AG10803 (cell line): ENCODE results near the gene ZBTB17.
"Not testable (repeated sequence)": the region's sequence is repeated elsewhere in the genome, so short reads cannot be mapped to it uniquely, and the experiment has no call there.

Experiments used
- DNase-seq: peaks from one replicate; pipeline ENCODE4 v3.0.0; 2010; ENCODE audit warnings: low read depth
- H3K4me3 ChIP-seq: 2 replicates; pipeline ENCODE4 v1.5.1; 2011; ENCODE audit warnings: mild to moderate bottlenecking, low read length, control low read depth
- CTCF ChIP-seq: conservative IDR thresholded peaks from 2 replicates; pipeline ENCODE4 v1.5.1; 2011; ENCODE audit warnings: mild to moderate bottlenecking, low read length, control low read depth, inconsistent platforms

ZBTB17 gene

GRCh38 chr1:15931401-15931800, 44.5 kb downstream of the ZBTB17 start:
- TF ChIP-seq CTCF = no peak
- DNase-seq = no peak
- H3K4me3 ChIP-seq = no peak overlapping the region

GRCh38 chr1:15928971-15929965, 46.6 kb downstream of the ZBTB17 start:
- no peak for TF ChIP-seq CTCF
- no peak for DNase-seq
- no peak overlapping the region for H3K4me3 ChIP-seq

- H3K4me3 ChIP-seq = not testable (repeated sequence)
- DNase-seq = peak; percentile 12
These were observed 49.5 kb downstream of the ZBTB17 start for GRCh38 chr1:15926448-15926847.

GRCh38 chr1:15923241-15923640, 52.7 kb downstream of the ZBTB17 start:
- no peak for TF ChIP-seq CTCF
- no peak overlapping the region for H3K4me3 ChIP-seq
- DNase-seq = peak; percentile 53

- DNase-seq = peak; percentile 80
- TF ChIP-seq CTCF = no peak
- no peak overlapping the region for H3K4me3 ChIP-seq
These were observed 56.8 kb downstream of the ZBTB17 start for GRCh38 chr1:15918962-15919715.

- H3K4me3 ChIP-seq = no peak overlapping the region
- DNase-seq = no peak
- no peak for TF ChIP-seq CTCF
These were observed 59.0 kb downstream of the ZBTB17 start for GRCh38 chr1:15916916-15917315.

GRCh38 chr1:15916417-15916816, 59.5 kb downstream of the ZBTB17 start:
- H3K4me3 ChIP-seq = no peak overlapping the region
- no peak for TF ChIP-seq CTCF
- DNase-seq = peak; percentile 27
